Keratinocyte (primary cell): ENCODE data around the gene GDF9. TPM values are rescaled to one million over a fixed set of nuclear protein-coding genes. Genes with fewer than 3 reads are reported as not detected.

ENCODE experiments used
- DNase-seq: peaks from one replicate; pipeline ENCODE4 v3.0.0-alpha.2; 2011; ENCODE audit warnings: low read depth, missing footprints, low spot score
- FAIRE-seq: peaks from 2 replicates; lab custom pipeline; 2011; peaks lifted over from hg19 to GRCh38; lab: Jason Lieb, UNC
- H2AFZ ChIP-seq: 2 replicates; pipeline ENCODE4 v1.6.0; 2012; ENCODE audit warnings: low read length, control low read depth, inconsistent platforms; ENCODE audit not compliant: control insufficient read depth
- H3K27ac ChIP-seq: 2 replicates; pipeline ENCODE4 v1.5.1; 2011; ENCODE audit warnings: low read length; ENCODE audit not compliant: control insufficient read depth, insufficient read depth
- H3K27me3 ChIP-seq: 3 replicates; pipeline ENCODE4 v1.6.0; 2011; ENCODE audit warnings: low read length; ENCODE audit not compliant: control insufficient read depth, insufficient read depth; ENCODE audit errors: extremely low read depth
- H3K36me3 ChIP-seq, 2 experiments: 2 replicates in 1 of 2; 3 replicates in 1 of 2; pipeline ENCODE4 v1.5.1; 2011; ENCODE audit warnings: low read length in 2 of 2, mild to moderate bottlenecking in 1 of 2; ENCODE audit not compliant: control insufficient read depth in 2 of 2, insufficient read depth in 2 of 2; ENCODE audit errors: extremely low read depth in 1 of 2
- H3K4me1 ChIP-seq: 3 replicates; pipeline ENCODE4 v1.5.1; 2011; ENCODE audit warnings: low read length; ENCODE audit not compliant: control insufficient read depth, insufficient read depth; ENCODE audit errors: extremely low read depth
- H3K4me2 ChIP-seq: 3 replicates; pipeline ENCODE4 v1.6.0; 2011; ENCODE audit warnings: low read depth, low read length; ENCODE audit not compliant: control insufficient read depth, insufficient read depth; ENCODE audit errors: extremely low read depth
- H3K4me3 ChIP-seq, 3 experiments: fragments of 200-600 bp in 1 of 3; sonication (generic) in 1 of 3; 2 replicates in 2 of 3; 3 replicates in 1 of 3; pipeline ENCODE4 v1.5.1; 2011 to 2016; ENCODE audit warnings: low read length in 3 of 3, mild to moderate bottlenecking in 3 of 3, control low read depth in 2 of 3, inconsistent platforms in 1 of 3, low read depth in 1 of 3, mixed read lengths in 1 of 3, mixed run types in 1 of 3, moderate library complexity in 1 of 3; ENCODE audit not compliant: control insufficient read depth in 2 of 3, insufficient read depth in 2 of 3; ENCODE audit errors: extremely low read depth in 1 of 3
- H3K79me2 ChIP-seq: 2 replicates; pipeline ENCODE4 v1.6.0; 2012; ENCODE audit warnings: low read length; ENCODE audit not compliant: control insufficient read depth, insufficient read depth
- H3K9ac ChIP-seq: 3 replicates; pipeline ENCODE4 v1.6.0; 2011; ENCODE audit warnings: low read length; ENCODE audit not compliant: control insufficient read depth, insufficient read depth; ENCODE audit errors: extremely low read depth
- H3K9me1 ChIP-seq: 3 replicates; pipeline ENCODE4 v1.6.0; 2011; ENCODE audit warnings: low read length; ENCODE audit not compliant: control insufficient read depth, insufficient read depth; ENCODE audit errors: extremely low read depth
- H3K9me3 ChIP-seq: 2 replicates; pipeline ENCODE4 v1.5.1; 2012; ENCODE audit warnings: low read depth, low read length; ENCODE audit not compliant: control insufficient read depth
- H4K20me1 ChIP-seq: 3 replicates; pipeline ENCODE4 v1.6.0; 2011; ENCODE audit warnings: low read length; ENCODE audit not compliant: control insufficient read depth, insufficient read depth; ENCODE audit errors: extremely low read depth
- EZH2 ChIP-seq: IDR thresholded peaks from one replicate; pipeline ENCODE4 v1.6.1; 2012; ENCODE audit warnings: inconsistent platforms, mild to moderate bottlenecking, low read length, moderate library complexity
- dilution Hi-C: fragments of 300-500 bp; cut with MboI; formaldehyde crosslinking; loops from one replicate; pipeline ENCODE4 v1.7.0; 2020; ENCODE audit warnings: low sequenced_read_pairs; ENCODE audit not compliant: extremely low pct_ligation_motif_present
- polyA plus RNA-seq, 5 experiments: library from polyadenylated mRNA; depleted of rRNA in 3 of 5; stranded (reverse) in 3 of 5; stranded (forward) in 1 of 5; unstranded in 1 of 5; fragments of >200 nt; gene quantifications; 1 replicate in 1 of 5; 2 replicates in 3 of 5; 3 replicates in 1 of 5; pipeline versions ENCODE4 v1.2.1 to v1.2.3, GENCODE V29; 2011 to 2012; ENCODE audit warnings: missing spikeins in 2 of 5, low read depth in 1 of 5, low replicate concordance in 1 of 5
- TF ChIP-seq, protein P1 (sequence below), 3 experiments: IDR thresholded peaks in 1 of 3; conservative IDR thresholded peaks in 1 of 3; optimal IDR thresholded peaks in 1 of 3; 2 replicates in 2 of 3; 3 replicates in 1 of 3; pipeline versions ENCODE3 to v1.5.1; 2011; ENCODE audit warnings: low read length in 3 of 3, mild to moderate bottlenecking in 3 of 3, moderate library complexity in 2 of 3, control low read depth in 1 of 3, inconsistent platforms in 1 of 3; ENCODE audit not compliant: insufficient read depth in 2 of 3; ENCODE audit errors: extremely low read depth in 1 of 3

GDF9 gene
- polyA plus RNA-seq, 1 donor (not counting 4 experiments of a cell fraction or from before 2014, with no cell fraction given), result 0.21 TPM

- H2AFZ ChIP-seq, result no peak overlapping the region
- H3K4me2 ChIP-seq, result peak overlapping the region; percentile 52
- H3K4me3 ChIP-seq, result no peak overlapping the region
- FAIRE-seq (no peak), DNase-seq (no peak)
- TF ChIP-seq EZH2, result no peak
- TF ChIP-seq, protein P1, sequence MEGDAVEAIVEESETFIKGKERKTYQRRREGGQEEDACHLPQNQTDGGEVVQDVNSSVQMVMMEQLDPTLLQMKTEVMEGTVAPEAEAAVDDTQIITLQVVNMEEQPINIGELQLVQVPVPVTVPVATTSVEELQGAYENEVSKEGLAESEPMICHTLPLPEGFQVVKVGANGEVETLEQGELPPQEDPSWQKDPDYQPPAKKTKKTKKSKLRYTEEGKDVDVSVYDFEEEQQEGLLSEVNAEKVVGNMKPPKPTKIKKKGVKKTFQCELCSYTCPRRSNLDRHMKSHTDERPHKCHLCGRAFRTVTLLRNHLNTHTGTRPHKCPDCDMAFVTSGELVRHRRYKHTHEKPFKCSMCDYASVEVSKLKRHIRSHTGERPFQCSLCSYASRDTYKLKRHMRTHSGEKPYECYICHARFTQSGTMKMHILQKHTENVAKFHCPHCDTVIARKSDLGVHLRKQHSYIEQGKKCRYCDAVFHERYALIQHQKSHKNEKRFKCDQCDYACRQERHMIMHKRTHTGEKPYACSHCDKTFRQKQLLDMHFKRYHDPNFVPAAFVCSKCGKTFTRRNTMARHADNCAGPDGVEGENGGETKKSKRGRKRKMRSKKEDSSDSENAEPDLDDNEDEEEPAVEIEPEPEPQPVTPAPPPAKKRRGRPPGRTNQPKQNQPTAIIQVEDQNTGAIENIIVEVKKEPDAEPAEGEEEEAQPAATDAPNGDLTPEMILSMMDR (optimal IDR thresholded peaks at IDR 0.05 in 1 of 3, IDR thresholded peaks at IDR 0.05 in 1 of 3, conservative IDR thresholded peaks at IDR 0.05 in 1 of 3; ENCODE audit: extremely low read depth in 1 of 3, insufficient read depth in 2 of 3, low read length in 3 of 3), result no peak
- H3K9me3 ChIP-seq, result no peaks in the 10 kb centered on the region
- H3K4me1 ChIP-seq, result no peaks in the 10 kb centered on the region
- no peaks in the 10 kb centered on the region for H3K79me2 ChIP-seq
- no peaks in the 10 kb centered on the region for H4K20me1 ChIP-seq
- H3K9me1 ChIP-seq, result no peaks in the 10 kb centered on the region
- dilution Hi-C loops, result no loop called here
- H3K27me3 ChIP-seq, result peaks cover 24% of the 10 kb centered on the region
- H3K9ac ChIP-seq, result no peak overlapping the region
- no peaks in the 10 kb centered on the region for H3K36me3 ChIP-seq
- no peak overlapping the region for H3K27ac ChIP-seq
Observed at GRCh38 chr5:132828846-132829494, 37.3 kb downstream of the GDF9 start.

DNA sequence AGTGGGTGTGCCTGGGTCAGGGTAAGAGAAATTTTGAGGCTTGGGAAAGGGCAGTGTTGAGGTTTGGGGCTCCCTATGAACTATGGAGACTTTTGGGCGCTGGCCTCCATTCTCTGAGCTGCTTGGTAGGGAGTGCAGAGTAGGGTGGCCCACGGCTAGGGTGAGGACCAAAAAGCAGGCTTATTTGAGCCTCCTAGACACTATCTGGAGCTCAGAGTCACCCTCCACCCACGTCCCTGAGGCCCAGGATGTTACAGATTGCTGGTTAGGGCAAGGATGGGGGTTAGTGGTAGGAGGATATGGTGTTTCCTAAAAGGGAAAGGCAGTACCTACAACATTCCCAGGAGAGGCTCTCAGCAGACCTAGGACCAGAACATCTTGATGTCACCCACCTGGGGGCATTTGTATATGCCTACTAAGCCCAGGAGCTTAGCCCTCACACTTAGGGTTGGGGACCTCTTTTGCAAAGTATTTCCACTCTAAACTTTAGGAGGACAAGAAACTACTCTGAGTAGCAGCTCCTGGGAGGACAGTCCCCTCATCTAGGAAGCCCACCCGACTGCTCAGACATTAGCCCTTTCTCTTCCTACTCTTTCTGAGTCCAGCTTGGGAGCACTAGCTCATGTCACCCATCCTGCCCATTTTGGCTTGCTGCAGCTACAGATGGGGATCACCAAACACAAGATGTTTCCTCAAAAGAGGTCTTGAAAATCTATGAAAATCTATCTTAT is 38.2 kb downstream of the GDF9 start:
- no peak overlapping the region for H3K4me2 ChIP-seq
- no peak for DNase-seq
- H3K36me3 ChIP-seq, result no peaks in the 10 kb centered on the region
- H3K79me2 ChIP-seq, result no peaks in the 10 kb centered on the region
- H3K9ac ChIP-seq, result no peak overlapping the region
- FAIRE-seq, result no peak
- TF ChIP-seq, protein P1 (optimal IDR thresholded peaks at IDR 0.05 in 1 of 3, IDR thresholded peaks at IDR 0.05 in 1 of 3, conservative IDR thresholded peaks at IDR 0.05 in 1 of 3; ENCODE audit: extremely low read depth in 1 of 3, insufficient read depth in 2 of 3, low read length in 3 of 3), result no peak
- TF ChIP-seq EZH2, result no peak
- no peaks in the 10 kb centered on the region for H3K9me3 ChIP-seq
- dilution Hi-C loops, result no loop called here
- no peak overlapping the region for H3K4me3 ChIP-seq
- no peak overlapping the region for H2AFZ ChIP-seq
- H4K20me1 ChIP-seq, result no peaks in the 10 kb centered on the region
- no peaks in the 10 kb centered on the region for H3K9me1 ChIP-seq
- no peak overlapping the region for H3K27ac ChIP-seq
- peaks cover 24% of the 10 kb centered on the region for H3K27me3 ChIP-seq
- no peaks in the 10 kb centered on the region for H3K4me1 ChIP-seq
